H9 (cell line): Measurements from ENCODE around the gene KIAA0825. TPM values are rescaled to one million over a fixed set of nuclear protein-coding genes. Genes with fewer than 3 reads are reported as not detected.

Source experiments
- DNase-seq: peaks from one replicate; pipeline ENCODE4 v3.0.0-alpha.2; 2017
- H2AFZ ChIP-seq: one replicate; pipeline ENCODE4 v1.6.1; 2013; ENCODE audit warnings: mild to moderate bottlenecking, low read length, control low read depth, moderate library complexity
- H2AK5ac ChIP-seq: 2 replicates; pipeline ENCODE4 v1.6.1; 2013; ENCODE audit warnings: low read length, control low read depth, mixed read lengths; ENCODE audit not compliant: insufficient read length
- H2BK120ac ChIP-seq: one replicate; pipeline ENCODE4 v1.6.1; 2013; ENCODE audit warnings: low read depth, mild to moderate bottlenecking, low read length, control low read depth, inconsistent platforms; ENCODE audit not compliant: poor library complexity, severe bottlenecking
- H2BK12ac ChIP-seq: 2 replicates; pipeline ENCODE4 v1.6.1; 2013; ENCODE audit warnings: low read length, control low read depth, mixed read lengths, low read depth; ENCODE audit not compliant: insufficient read length
- H2BK15ac ChIP-seq: 2 replicates; pipeline ENCODE4 v1.6.1; 2013; ENCODE audit warnings: low read depth, low read length, control low read depth
- H2BK20ac ChIP-seq: one replicate; pipeline ENCODE4 v1.6.1; 2013; ENCODE audit warnings: low read depth, mild to moderate bottlenecking, low read length, control low read depth, inconsistent platforms; ENCODE audit not compliant: poor library complexity, severe bottlenecking
- H2BK5ac ChIP-seq: 2 replicates; pipeline ENCODE4 v1.6.1; 2013; ENCODE audit warnings: low read length, control low read depth, mixed read lengths; ENCODE audit not compliant: insufficient read length
- H3K14ac ChIP-seq: 2 replicates; pipeline ENCODE4 v1.6.1; 2013; ENCODE audit warnings: low read length, control low read depth; ENCODE audit not compliant: insufficient read depth
- H3K18ac ChIP-seq: 2 replicates; pipeline ENCODE4 v1.6.1; 2013; ENCODE audit warnings: low read depth, mild to moderate bottlenecking, mixed read lengths, low read length, control low read depth; ENCODE audit not compliant: insufficient read length
- H3K23ac ChIP-seq: 2 replicates; pipeline ENCODE4 v1.6.1; 2013; ENCODE audit warnings: low read length, control low read depth, mixed read lengths, low read depth; ENCODE audit not compliant: insufficient read length
- H3K23me2 ChIP-seq: 2 replicates; pipeline ENCODE4 v1.6.1; 2013; ENCODE audit warnings: low read depth, mild to moderate bottlenecking, mixed read lengths, low read length, control low read depth; ENCODE audit not compliant: insufficient read length, poor library complexity, severe bottlenecking
- H3K27ac ChIP-seq: 2 replicates; pipeline ENCODE4 v1.5.1; 2013; ENCODE audit warnings: low read length, control low read depth, mixed read lengths, low read depth; ENCODE audit not compliant: insufficient read length
- H3K27me3 ChIP-seq: 2 replicates; pipeline ENCODE4 v1.6.1; 2013; ENCODE audit warnings: low read length, control low read depth, inconsistent platforms; ENCODE audit not compliant: insufficient read depth
- H3K4ac ChIP-seq: 2 replicates; pipeline ENCODE4 v1.6.1; 2013; ENCODE audit warnings: low read depth, mild to moderate bottlenecking, control low read depth, inconsistent platforms, low read length, moderate library complexity
- H3K4me1 ChIP-seq: 2 replicates; pipeline ENCODE4 v1.6.1; 2013; ENCODE audit warnings: low read length, control low read depth, inconsistent platforms; ENCODE audit not compliant: insufficient read depth
- H3K4me2 ChIP-seq: 2 replicates; pipeline ENCODE4 v1.6.1; 2013; ENCODE audit warnings: low read length, control low read depth, mixed read lengths; ENCODE audit not compliant: insufficient read length, insufficient read depth
- H3K56ac ChIP-seq: 2 replicates; pipeline ENCODE4 v1.6.1; 2013; ENCODE audit warnings: low read depth, mild to moderate bottlenecking, mixed read lengths, low read length, control low read depth; ENCODE audit not compliant: insufficient read length
- H3K79me1 ChIP-seq: 2 replicates; pipeline ENCODE4 v1.6.1; 2013; ENCODE audit warnings: low read depth, mild to moderate bottlenecking, moderate library complexity, low read length, control low read depth, inconsistent platforms; ENCODE audit not compliant: insufficient read depth, poor library complexity, severe bottlenecking
- H3K79me2 ChIP-seq: 2 replicates; pipeline ENCODE4 v1.6.1; 2013; ENCODE audit warnings: low read length, control low read depth, inconsistent platforms; ENCODE audit not compliant: insufficient read depth
- H3K9ac ChIP-seq: 2 replicates; pipeline ENCODE4 v1.6.1; 2013; ENCODE audit warnings: low read length, control low read depth, mixed read lengths; ENCODE audit not compliant: insufficient read length; ENCODE audit errors: extremely low read depth
- H3K9me3 ChIP-seq: one replicate; pipeline ENCODE4 v1.6.1; 2013; ENCODE audit warnings: low read depth, low read length, inconsistent platforms; ENCODE audit not compliant: control insufficient read depth
- H3T11ph ChIP-seq: one replicate; pipeline ENCODE4 v1.6.1; 2013; ENCODE audit warnings: mild to moderate bottlenecking, low read length, control low read depth, inconsistent platforms
- H4K20me1 ChIP-seq: one replicate; pipeline ENCODE4 v1.6.1; 2013; ENCODE audit not compliant: control insufficient read depth, insufficient read length, insufficient read depth
- H4K5ac ChIP-seq: 2 replicates; pipeline ENCODE4 v1.6.1; 2013; ENCODE audit warnings: low read depth, mild to moderate bottlenecking, mixed read lengths, low read length, control low read depth; ENCODE audit not compliant: insufficient read length
- H4K8ac ChIP-seq: replicated peaks from 2 replicates; pipeline ENCODE4 v1.6.1; 2013; ENCODE audit warnings: low read length, control low read depth, mixed read lengths, low read depth; ENCODE audit not compliant: insufficient read length
- H4K91ac ChIP-seq: 2 replicates; pipeline ENCODE4 v1.6.1; 2013; ENCODE audit warnings: low read depth, mild to moderate bottlenecking, moderate library complexity, mixed read lengths, low read length, control low read depth; ENCODE audit not compliant: insufficient read length
- H3K27ac Mint-ChIP-seq, 3 experiments: 2 replicates in 2 of 3; 3 replicates in 1 of 3; pipeline ENCODE4 v1.8.0; 2020 to 2021; ENCODE audit warnings: mixed read lengths in 3 of 3, mild to moderate bottlenecking in 1 of 3, moderate library complexity in 1 of 3
- H3K27me3 Mint-ChIP-seq: 2 replicates; pipeline ENCODE4 v1.8.0; 2021; ENCODE audit warnings: low read depth, mild to moderate bottlenecking, moderate library complexity, mixed read lengths
- H3K36me3 Mint-ChIP-seq, 3 experiments: 2 replicates in 2 of 3; 3 replicates in 1 of 3; pipeline ENCODE4 v1.8.0; 2020 to 2021; ENCODE audit warnings: low read depth in 3 of 3, mixed read lengths in 3 of 3; ENCODE audit not compliant: insufficient read depth in 1 of 3
- H3K4me1 Mint-ChIP-seq, 2 experiments: 2 replicates each; pipeline ENCODE4 v1.8.0; 2020; ENCODE audit warnings: mixed read lengths in 2 of 2
- H3K4me3 Mint-ChIP-seq, 2 experiments: 2 replicates in 1 of 2; 3 replicates in 1 of 2; pipeline ENCODE4 v1.8.0; 2020 to 2021; ENCODE audit warnings: mild to moderate bottlenecking in 2 of 2, mixed read lengths in 2 of 2, moderate library complexity in 1 of 2
- H3K9me3 Mint-ChIP-seq, 2 experiments: 2 replicates in 1 of 2; 3 replicates in 1 of 2; pipeline ENCODE4 v1.8.0; 2020; ENCODE audit warnings: mild to moderate bottlenecking in 2 of 2, mixed read lengths in 2 of 2, moderate library complexity in 1 of 2
- CTCF ChIP-seq: fragments of 200-600 bp; sonication (generic); conservative IDR thresholded peaks from 3 replicates; pipeline ENCODE4 v1.8.0; 2021; ENCODE audit warnings: antibody characterized with exemption, mild to moderate bottlenecking
- WGBS: extraction: QIAGEN DNeasy Blood & Tissue Kit; methylation state at CpG from one replicate; pipeline ENCODE4 v1.1.7; 2013; ENCODE audit warnings: missing lambda C conversion rate, low lambda C conversion rate, mixed read lengths; ENCODE audit not compliant: insufficient read length; ENCODE audit errors: extremely low coverage; 5-methylcytosine and 5-hydroxymethylcytosine counted together
- total RNA-seq: library from RNA; stranded (reverse); gene quantifications from 2 replicates; pipeline ENCODE4 v1.2.1, GENCODE V29; 2021

KIAA0825 gene
- total RNA-seq, 1 experiment from 2014 or later, result 1.8 TPM

GRCh38 chr5:94544875-94545547 is 73.4 kb downstream of the KIAA0825 start:
- no peak overlapping the region for H3K18ac ChIP-seq
- H2AK5ac ChIP-seq, result no peak overlapping the region
- no peak overlapping the region for H2BK5ac ChIP-seq
- no peak overlapping the region for H3K4ac ChIP-seq
- no peak overlapping the region for H3K23ac ChIP-seq
- no peaks in the 10 kb centered on the region for H3K79me2 ChIP-seq
- no peak overlapping the region for H2BK120ac ChIP-seq
- Mint-ChIP-seq H3K27me3 (no peaks in the 10 kb centered on the region; the same call in 1 of the 2 replicates), H3K36me3 (peaks cover 27 to 55% (median 28%) of the 10 kb centered on the region in 3 experiments), H3K4me3 (no peak overlapping the region), H3K9me3 (peaks cover 42% of the 10 kb centered on the region in 2 experiments), H3K4me1 (0 out of 4 replicates have a peak, but pooled peaks cover 0 to 2% of the 10 kb centered on the region in 2 experiments), H3K27ac (no peak overlapping the region)
- H3K27ac ChIP-seq, result no peak overlapping the region
- no peak overlapping the region for H2BK20ac ChIP-seq
- WGBS, result no CpG with 5 or more reads among the region's 7 CpGs
- H4K5ac ChIP-seq, result no peak overlapping the region
- no peak for DNase-seq
- H3K9ac ChIP-seq, result no peak overlapping the region
- peaks cover 4% of the 10 kb centered on the region for H3K9me3 ChIP-seq
- H2BK12ac ChIP-seq, result no peak overlapping the region
- H3K79me1 ChIP-seq, result no peaks in the 10 kb centered on the region
- H3K14ac ChIP-seq, result no peak overlapping the region
- H3K4me2 ChIP-seq, result no peak overlapping the region
- no peaks in the 10 kb centered on the region for H3K27me3 ChIP-seq
- H3K56ac ChIP-seq, result no peak overlapping the region
- no peak overlapping the region for H2BK15ac ChIP-seq
- TF ChIP-seq CTCF, result no peak
- no peaks in the 10 kb centered on the region for H4K20me1 ChIP-seq
- H4K91ac ChIP-seq, result no peak overlapping the region
- no peak overlapping the region for H2AFZ ChIP-seq
- H3K4me1 ChIP-seq, result no peaks in the 10 kb centered on the region
- no peak overlapping the region for H4K8ac ChIP-seq
- H3T11ph ChIP-seq, result no peak overlapping the region
- H3K23me2 ChIP-seq, result no peaks in the 10 kb centered on the region
